ENCODE data around the gene BBS9.

The BBS9 gene

DNA sequence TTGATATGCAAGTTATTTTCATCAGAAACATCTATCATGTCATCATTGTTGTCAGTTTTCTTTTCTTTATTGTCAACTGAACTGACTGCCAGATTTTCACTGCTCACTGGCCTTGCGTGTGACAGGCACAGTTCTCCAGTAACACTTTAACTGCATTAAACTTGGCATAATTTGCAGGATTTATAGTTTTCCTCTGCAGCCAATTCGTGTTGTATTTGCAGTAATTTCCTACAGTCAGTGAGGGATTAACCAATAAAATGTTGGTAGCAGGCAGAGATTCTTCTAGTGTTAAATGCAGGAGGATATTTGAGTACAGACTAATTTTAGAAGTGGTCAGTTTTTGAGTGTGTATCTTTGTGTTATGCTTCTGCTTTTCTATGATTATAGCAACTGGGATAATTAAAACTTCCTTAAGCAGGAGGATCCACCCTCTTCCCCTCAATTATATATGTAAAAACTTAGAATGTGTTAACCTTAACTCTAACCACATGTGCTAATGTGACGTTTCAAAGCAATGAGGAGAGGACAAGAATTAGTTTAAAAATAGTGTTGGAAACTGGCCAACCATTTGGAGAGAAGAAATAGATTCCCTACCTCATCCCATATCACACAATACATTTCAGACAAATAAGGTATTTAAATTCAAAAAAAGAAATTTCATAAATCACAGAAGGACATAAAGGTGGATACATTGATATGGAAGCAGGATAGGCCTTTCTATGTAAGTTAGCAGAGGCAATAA, 410.5 kb downstream of the BBS9 start:
- Mint-ChIP-seq H3K27ac (peak overlapping the region; percentile 19 to 37 (median 31)), H3K4me1 (peaks cover 50% of the 10 kb centered on the region), H3K9me3 (peaks cover 28% of the 10 kb centered on the region), H3K27me3 (ENCODE audit: low read depth) (no peaks in the 10 kb centered on the region), H3K4me3 (no peak overlapping the region), H3K36me3 (ENCODE audit: low read depth) (peaks cover 53% of the 10 kb centered on the region)
- TF ChIP-seq, protein P1, sequence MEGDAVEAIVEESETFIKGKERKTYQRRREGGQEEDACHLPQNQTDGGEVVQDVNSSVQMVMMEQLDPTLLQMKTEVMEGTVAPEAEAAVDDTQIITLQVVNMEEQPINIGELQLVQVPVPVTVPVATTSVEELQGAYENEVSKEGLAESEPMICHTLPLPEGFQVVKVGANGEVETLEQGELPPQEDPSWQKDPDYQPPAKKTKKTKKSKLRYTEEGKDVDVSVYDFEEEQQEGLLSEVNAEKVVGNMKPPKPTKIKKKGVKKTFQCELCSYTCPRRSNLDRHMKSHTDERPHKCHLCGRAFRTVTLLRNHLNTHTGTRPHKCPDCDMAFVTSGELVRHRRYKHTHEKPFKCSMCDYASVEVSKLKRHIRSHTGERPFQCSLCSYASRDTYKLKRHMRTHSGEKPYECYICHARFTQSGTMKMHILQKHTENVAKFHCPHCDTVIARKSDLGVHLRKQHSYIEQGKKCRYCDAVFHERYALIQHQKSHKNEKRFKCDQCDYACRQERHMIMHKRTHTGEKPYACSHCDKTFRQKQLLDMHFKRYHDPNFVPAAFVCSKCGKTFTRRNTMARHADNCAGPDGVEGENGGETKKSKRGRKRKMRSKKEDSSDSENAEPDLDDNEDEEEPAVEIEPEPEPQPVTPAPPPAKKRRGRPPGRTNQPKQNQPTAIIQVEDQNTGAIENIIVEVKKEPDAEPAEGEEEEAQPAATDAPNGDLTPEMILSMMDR (IDR thresholded peaks at IDR 0.05; ENCODE audit: unreplicated experiment in 3 of 3), result no peak

DNA sequence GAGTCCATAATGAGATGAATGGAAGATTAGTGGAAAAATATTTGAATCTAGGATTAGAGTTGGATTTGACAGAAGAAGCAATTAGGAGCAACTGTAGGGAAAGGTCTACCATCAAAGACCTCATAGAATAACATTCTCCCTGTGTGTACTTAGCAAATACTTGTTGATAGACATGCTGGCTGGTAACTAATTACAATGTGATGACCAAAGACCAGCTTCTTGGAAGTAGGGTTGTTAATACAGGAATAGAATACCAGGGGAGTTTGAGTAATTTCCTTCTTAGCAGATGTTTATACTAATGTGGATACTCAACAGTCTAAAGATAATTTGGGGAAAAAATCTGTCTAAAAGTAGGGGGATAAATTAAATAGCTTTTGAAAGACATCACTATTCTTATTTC, 418.5 kb downstream of the BBS9 start:
- peaks cover 13% of the 10 kb centered on the region for H3K4me1 Mint-ChIP-seq
- H3K27ac Mint-ChIP-seq, result peak overlapping the region in 1 of 3 experiments; percentile 52
- peaks cover 21% of the 10 kb centered on the region for H3K36me3 Mint-ChIP-seq (ENCODE audit: low read depth)
- H3K4me3 Mint-ChIP-seq, result no peak overlapping the region
- TF ChIP-seq, protein P1 (IDR thresholded peaks at IDR 0.05; ENCODE audit: unreplicated experiment in 3 of 3), result no peak
- H3K27me3 Mint-ChIP-seq (ENCODE audit: low read depth), result no peaks in the 10 kb centered on the region
- peaks cover 13% of the 10 kb centered on the region for H3K9me3 Mint-ChIP-seq

DNA sequence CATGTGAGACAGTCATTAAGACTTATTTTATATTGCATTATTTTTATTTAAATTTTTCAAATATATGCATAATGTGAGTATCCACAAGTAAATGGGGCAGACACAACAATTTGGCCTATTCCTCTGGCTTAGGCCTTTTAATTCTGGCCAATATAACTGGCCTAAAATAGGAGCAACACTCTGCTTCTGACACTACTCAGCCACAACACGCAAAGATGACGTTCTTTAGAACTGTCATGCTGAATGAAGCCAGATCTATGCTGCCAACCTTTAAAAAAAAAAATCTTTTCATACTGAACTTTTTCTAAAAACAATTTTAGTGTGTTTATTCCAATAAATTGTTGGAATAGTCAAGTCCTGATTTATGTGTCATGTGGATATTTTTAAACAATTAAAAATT, 421.0 kb downstream of the BBS9 start:
- Mint-ChIP-seq H3K9me3 (peaks cover 3% of the 10 kb centered on the region), H3K36me3 (ENCODE audit: low read depth) (peaks cover 8% of the 10 kb centered on the region), H3K27ac (no peak overlapping the region), H3K27me3 (ENCODE audit: low read depth) (no peaks in the 10 kb centered on the region), H3K4me3 (no peak overlapping the region), H3K4me1 (peaks cover 9% of the 10 kb centered on the region)
- TF ChIP-seq, protein P1 (IDR thresholded peaks at IDR 0.05; ENCODE audit: unreplicated experiment in 3 of 3), result no peak

DNA sequence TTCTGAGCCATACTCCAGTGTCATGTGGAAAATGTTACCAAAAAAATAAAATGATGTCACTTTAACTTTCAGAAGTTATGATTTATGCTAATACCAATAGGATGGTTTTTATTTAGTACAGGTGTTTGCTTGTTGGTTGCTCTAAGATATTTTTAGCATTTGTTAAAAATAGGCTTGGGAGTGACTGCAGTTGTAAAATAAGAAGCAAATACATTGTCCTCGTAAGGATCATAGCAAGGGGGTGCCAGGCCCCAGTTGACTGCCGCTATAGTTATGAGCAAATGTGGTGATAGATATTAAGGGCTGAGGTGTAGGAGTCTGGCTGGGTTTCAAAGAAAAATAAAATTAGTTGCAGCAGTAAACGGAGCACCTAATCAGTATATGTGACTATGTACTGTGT, 421.6 kb downstream of the BBS9 start:
- Mint-ChIP-seq H3K4me3 (no peak overlapping the region), H3K4me1 (peaks cover 9% of the 10 kb centered on the region), H3K27ac (peak overlapping the region in 1 of 3 experiments; percentile 5), H3K9me3 (no peaks in the 10 kb centered on the region), H3K36me3 (ENCODE audit: low read depth) (peaks cover 8% of the 10 kb centered on the region), H3K27me3 (ENCODE audit: low read depth) (no peaks in the 10 kb centered on the region)
- TF ChIP-seq, protein P1 (IDR thresholded peaks at IDR 0.05; ENCODE audit: unreplicated experiment in 3 of 3), result no peak

DNA sequence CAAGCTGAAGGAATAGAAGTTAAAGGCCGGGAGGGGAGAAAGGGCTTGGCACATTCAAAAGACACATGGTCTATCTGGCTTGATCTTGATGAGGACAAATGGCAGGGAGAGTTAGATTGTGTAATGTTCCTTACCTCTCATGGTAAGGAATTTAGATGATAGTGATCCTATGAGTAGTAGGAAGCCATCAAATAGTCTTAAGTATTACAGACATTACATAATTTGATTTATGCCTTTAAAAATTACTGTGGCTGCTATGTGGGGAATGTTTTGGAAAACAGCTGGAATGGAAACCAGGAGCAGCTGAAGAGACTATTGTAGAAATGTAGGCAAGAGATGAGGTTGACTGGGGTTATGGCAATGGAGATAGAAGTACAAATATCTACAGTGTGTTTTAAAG, 424.7 kb downstream of the BBS9 start:
- no peaks in the 10 kb centered on the region for H3K27me3 Mint-ChIP-seq (ENCODE audit: low read depth)
- no peaks in the 10 kb centered on the region for H3K36me3 Mint-ChIP-seq (ENCODE audit: low read depth)
- no peak overlapping the region for H3K27ac Mint-ChIP-seq
- TF ChIP-seq, protein P1 (IDR thresholded peaks at IDR 0.05; ENCODE audit: unreplicated experiment in 3 of 3), result no peak
- H3K4me3 Mint-ChIP-seq, result no peak overlapping the region
- peaks cover 13% of the 10 kb centered on the region for H3K4me1 Mint-ChIP-seq
- no peaks in the 10 kb centered on the region for H3K9me3 Mint-ChIP-seq

DNA sequence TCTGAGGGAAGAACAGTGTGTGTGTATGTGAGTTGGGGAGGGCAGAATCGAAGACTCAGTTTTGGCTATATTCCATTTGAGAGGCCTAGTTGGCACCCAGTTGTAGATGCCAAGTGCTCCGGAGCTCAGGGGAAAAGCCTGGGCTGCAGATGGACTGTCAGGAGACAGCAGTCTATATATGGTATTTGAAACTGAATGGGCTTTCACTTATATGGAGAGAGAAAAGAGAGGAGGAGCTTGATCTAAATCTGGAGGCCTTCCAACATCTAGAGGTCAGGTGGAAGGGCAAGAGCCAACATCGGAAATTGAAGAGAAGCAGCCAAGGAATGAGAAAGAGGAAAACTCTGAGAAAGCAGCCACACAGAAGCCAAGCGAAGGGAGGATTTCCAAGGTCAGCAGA, 425.2 kb downstream of the BBS9 start:
- no peaks in the 10 kb centered on the region for H3K9me3 Mint-ChIP-seq
- TF ChIP-seq, protein P1 (IDR thresholded peaks at IDR 0.05; ENCODE audit: unreplicated experiment in 3 of 3), result no peak
- no peak overlapping the region for H3K4me3 Mint-ChIP-seq
- no peaks in the 10 kb centered on the region for H3K36me3 Mint-ChIP-seq (ENCODE audit: low read depth)
- H3K27me3 Mint-ChIP-seq (ENCODE audit: low read depth), result no peaks in the 10 kb centered on the region
- no peak overlapping the region for H3K27ac Mint-ChIP-seq
- peaks cover 13% of the 10 kb centered on the region for H3K4me1 Mint-ChIP-seq

Data from nephron (organoid).